A549 (cell line): Measurements from ENCODE around the gene FGFR2.

Source experiments
- MAFK ChIP-seq: fragments of 450-650 bp; IDR thresholded peaks from 2 replicates; pipeline ENCODE4 v1.6.1; 2014; ENCODE audit not compliant: partially characterized antibody
- RAD21 ChIP-seq, 2 experiments: fragments of >200 bp in 1 of 2; sonication (Bioruptor Twin) in 1 of 2; formaldehyde crosslinking in 1 of 2; IDR thresholded peaks in 1 of 2; conservative IDR thresholded peaks in 1 of 2; 2 replicates in 1 of 2; 3 replicates in 1 of 2; pipeline ENCODE4 v1.6.1; 2012 to 2018; ENCODE audit warnings: inconsistent platforms in 1 of 2
- SREBF2 ChIP-seq: fragments of 450-650 bp; IDR thresholded peaks from 2 replicates; pipeline ENCODE4 v1.6.1; 2014; ENCODE audit warnings: mild to moderate bottlenecking, moderate library complexity
- TF ChIP-seq, protein P1 (sequence below): IDR thresholded peaks from 2 replicates; pipeline ENCODE4 v1.6.1; 2012

DNA sequence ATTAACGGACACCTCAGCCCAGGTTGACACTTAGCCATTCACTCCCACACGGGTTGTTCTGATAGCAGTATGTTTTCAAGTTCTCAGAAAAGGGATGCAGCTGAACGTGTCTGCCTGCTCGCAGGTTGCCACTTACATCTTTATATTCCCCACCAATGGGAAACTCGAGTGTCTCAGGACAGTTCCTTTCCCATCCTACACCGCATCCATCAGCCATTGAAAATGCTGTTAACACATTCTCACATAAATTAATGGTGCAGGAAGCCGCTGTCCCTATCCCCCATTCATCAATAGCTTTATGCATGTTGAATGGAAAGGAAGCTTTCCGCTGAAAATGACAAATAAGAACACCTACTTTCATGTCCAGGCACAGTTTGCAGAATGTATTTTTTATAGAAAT, 1.7 kb upstream of the FGFR2 start:
- TF ChIP-seq SREBF2, result no peak
- TF ChIP-seq MAFK, result no peak
- no peak for TF ChIP-seq RAD21 (conservative IDR thresholded peaks at IDR 0.05 in 1 of 2, IDR thresholded peaks at IDR 0.05 in 1 of 2)
- TF ChIP-seq, protein P1, sequence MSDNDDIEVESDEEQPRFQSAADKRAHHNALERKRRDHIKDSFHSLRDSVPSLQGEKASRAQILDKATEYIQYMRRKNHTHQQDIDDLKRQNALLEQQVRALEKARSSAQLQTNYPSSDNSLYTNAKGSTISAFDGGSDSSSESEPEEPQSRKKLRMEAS, result no peak
